HG03039 (cell line): ENCODE measurements around the gene MAPKAP1.

Experiments used
- ATAC-seq: cut with Tn5 transposase; IDR thresholded peaks from one replicate; pipeline ENCODE4 v1.9.1; 2021; ENCODE audit warnings: mild to moderate bottlenecking, moderate library complexity; ENCODE audit not compliant: unreplicated experiment

MAPKAP1 gene

GRCh38 chr9:125399165-125399564 lies 307.8 kb downstream of the MAPKAP1 start:
- no peak for ATAC-seq

GRCh38 chr9:125398243-125398642 lies 308.8 kb downstream of the MAPKAP1 start:
- ATAC-seq = no peak

- no peak for ATAC-seq
Measured at GRCh38 chr9:125397736-125398135, 309.3 kb downstream of the MAPKAP1 start.

- no peak for ATAC-seq
Measured at GRCh38 chr9:125396799-125397198, 310.2 kb downstream of the MAPKAP1 start.

GRCh38 chr9:125393426-125393825 lies 313.6 kb downstream of the MAPKAP1 start:
- no peak for ATAC-seq

- no peak for ATAC-seq
Measured at GRCh38 chr9:125391704-125392103, 315.3 kb downstream of the MAPKAP1 start.

GRCh38 chr9:125388978-125389377 lies 318.0 kb downstream of the MAPKAP1 start:
- no peak for ATAC-seq

GRCh38 chr9:125387861-125388524 lies 319.0 kb downstream of the MAPKAP1 start:
- no peak for ATAC-seq
